Left ventricle myocardium inferior (tissue), 1 donor: Measurements from ENCODE around the gene OTUD6A. TPM values are rescaled to one million over a fixed set of nuclear protein-coding genes. Genes with fewer than 3 reads are reported as not detected.

Experiments used
- DNase-seq: peaks from one replicate; pipeline ENCODE4 v3.0.0-alpha.2; 2020
- H3K27ac ChIP-seq: fragments of 200-600 bp; replicated peaks from 2 replicates; pipeline ENCODE4 v1.8.0; 2021
- H3K27me3 ChIP-seq: fragments of 200-600 bp; 2 replicates; pipeline ENCODE4 v1.8.0; 2021; ENCODE audit warnings: low read depth
- H3K36me3 ChIP-seq: fragments of 200-600 bp; 2 replicates; pipeline ENCODE4 v1.8.0; 2021
- H3K4me1 ChIP-seq: fragments of 200-600 bp; 2 replicates; pipeline ENCODE4 v1.8.0; 2021
- H3K4me3 ChIP-seq: fragments of 200-600 bp; 2 replicates; pipeline ENCODE4 v1.8.0; 2021; ENCODE audit warnings: mild to moderate bottlenecking, moderate library complexity
- H3K9me3 ChIP-seq: fragments of 200-600 bp; replicated peaks from 2 replicates; pipeline ENCODE4 v1.8.0; 2021
- intact Hi-C: fragments of 100-400 bp; cut with micrococcal nuclease; formaldehyde crosslinking; loops from one replicate; pipeline ENCODE4 v1.11.0; 2022
- total RNA-seq: library from RNA; stranded (reverse); fragmentation: NEBNext Ultra II Directional; extraction: Animal tissue kit (Norgen Biotek cat#: 25700); gene quantifications from one replicate; pipeline ENCODE4 v1.2.1, GENCODE V29; 2021
- TF ChIP-seq, protein P1 (sequence below): fragments of 200-600 bp; IDR thresholded peaks from 2 replicates; pipeline ENCODE4 v1.8.0; 2021; ENCODE audit warnings: antibody characterized with exemption, mild to moderate bottlenecking, borderline replicate concordance
- donor health status: DM: no; HTN: yes; CAD: no; lungs with severe emphysema.

Gene OTUD6A
- total RNA-seq, 1 donor from 2014 or later = not detected

DNA sequence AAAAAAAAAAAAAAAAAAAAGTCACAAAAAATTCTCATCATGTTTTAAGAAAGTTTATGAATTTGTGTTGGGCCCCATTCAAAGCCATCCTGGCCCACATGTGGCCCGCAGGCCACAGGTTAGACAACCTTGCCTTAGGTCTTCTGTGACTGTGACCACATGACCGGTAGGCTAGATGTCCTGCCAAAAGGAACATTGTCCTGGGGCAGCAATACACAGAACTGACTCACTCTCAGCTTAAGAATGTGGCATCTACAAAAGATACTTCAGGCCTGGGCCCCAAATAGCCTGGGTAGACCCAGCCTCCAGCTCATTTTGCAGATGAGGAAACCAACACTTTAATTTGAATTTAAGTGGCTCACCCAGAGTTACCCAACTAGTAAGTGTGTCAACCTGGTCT, 22.5 kb upstream of the OTUD6A start:
- TF ChIP-seq, protein P1, sequence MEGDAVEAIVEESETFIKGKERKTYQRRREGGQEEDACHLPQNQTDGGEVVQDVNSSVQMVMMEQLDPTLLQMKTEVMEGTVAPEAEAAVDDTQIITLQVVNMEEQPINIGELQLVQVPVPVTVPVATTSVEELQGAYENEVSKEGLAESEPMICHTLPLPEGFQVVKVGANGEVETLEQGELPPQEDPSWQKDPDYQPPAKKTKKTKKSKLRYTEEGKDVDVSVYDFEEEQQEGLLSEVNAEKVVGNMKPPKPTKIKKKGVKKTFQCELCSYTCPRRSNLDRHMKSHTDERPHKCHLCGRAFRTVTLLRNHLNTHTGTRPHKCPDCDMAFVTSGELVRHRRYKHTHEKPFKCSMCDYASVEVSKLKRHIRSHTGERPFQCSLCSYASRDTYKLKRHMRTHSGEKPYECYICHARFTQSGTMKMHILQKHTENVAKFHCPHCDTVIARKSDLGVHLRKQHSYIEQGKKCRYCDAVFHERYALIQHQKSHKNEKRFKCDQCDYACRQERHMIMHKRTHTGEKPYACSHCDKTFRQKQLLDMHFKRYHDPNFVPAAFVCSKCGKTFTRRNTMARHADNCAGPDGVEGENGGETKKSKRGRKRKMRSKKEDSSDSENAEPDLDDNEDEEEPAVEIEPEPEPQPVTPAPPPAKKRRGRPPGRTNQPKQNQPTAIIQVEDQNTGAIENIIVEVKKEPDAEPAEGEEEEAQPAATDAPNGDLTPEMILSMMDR = no peak
- intact Hi-C loops = loop anchor here (10.0 kb wide), 1 partner anchor 55 kb away; no protein-coding TSS in a partner anchor
- H3K4me3 ChIP-seq = no peak overlapping the region
- no peaks in the 10 kb centered on the region for H3K27me3 ChIP-seq
- no peaks in the 10 kb centered on the region for H3K36me3 ChIP-seq
- no peak overlapping the region for H3K27ac ChIP-seq
- H3K4me1 ChIP-seq = no peaks in the 10 kb centered on the region
- DNase-seq = no peak
- H3K9me3 ChIP-seq = no peaks in the 10 kb centered on the region

DNA sequence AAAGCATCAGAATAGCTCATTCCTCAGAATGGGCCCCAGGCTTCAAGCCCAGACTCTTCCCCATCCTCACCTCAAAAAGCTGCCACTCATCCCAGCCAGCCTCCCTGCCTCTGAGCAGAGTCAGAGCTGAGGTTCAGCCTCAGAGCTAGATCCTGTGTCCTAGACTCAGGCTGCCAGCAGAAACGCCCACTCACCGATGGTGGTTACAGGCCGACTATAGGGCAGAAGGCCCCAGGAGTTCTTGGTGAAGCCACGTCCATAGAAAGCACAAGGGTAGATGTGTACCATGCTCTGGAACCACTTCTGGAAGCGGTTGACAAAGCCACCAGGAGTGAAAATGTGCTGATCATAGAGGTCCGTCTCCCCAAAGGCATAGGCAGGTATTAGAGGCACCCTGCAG, 20.3 kb upstream of the OTUD6A start:
- intact Hi-C loops = no loop called here
- H3K4me1 ChIP-seq = no peaks in the 10 kb centered on the region
- no peaks in the 10 kb centered on the region for H3K9me3 ChIP-seq
- H3K36me3 ChIP-seq = no peaks in the 10 kb centered on the region
- H3K27me3 ChIP-seq = no peaks in the 10 kb centered on the region
- DNase-seq = no peak
- TF ChIP-seq, protein P1 = no peak
- H3K4me3 ChIP-seq = no peak overlapping the region
- H3K27ac ChIP-seq = no peak overlapping the region

DNA sequence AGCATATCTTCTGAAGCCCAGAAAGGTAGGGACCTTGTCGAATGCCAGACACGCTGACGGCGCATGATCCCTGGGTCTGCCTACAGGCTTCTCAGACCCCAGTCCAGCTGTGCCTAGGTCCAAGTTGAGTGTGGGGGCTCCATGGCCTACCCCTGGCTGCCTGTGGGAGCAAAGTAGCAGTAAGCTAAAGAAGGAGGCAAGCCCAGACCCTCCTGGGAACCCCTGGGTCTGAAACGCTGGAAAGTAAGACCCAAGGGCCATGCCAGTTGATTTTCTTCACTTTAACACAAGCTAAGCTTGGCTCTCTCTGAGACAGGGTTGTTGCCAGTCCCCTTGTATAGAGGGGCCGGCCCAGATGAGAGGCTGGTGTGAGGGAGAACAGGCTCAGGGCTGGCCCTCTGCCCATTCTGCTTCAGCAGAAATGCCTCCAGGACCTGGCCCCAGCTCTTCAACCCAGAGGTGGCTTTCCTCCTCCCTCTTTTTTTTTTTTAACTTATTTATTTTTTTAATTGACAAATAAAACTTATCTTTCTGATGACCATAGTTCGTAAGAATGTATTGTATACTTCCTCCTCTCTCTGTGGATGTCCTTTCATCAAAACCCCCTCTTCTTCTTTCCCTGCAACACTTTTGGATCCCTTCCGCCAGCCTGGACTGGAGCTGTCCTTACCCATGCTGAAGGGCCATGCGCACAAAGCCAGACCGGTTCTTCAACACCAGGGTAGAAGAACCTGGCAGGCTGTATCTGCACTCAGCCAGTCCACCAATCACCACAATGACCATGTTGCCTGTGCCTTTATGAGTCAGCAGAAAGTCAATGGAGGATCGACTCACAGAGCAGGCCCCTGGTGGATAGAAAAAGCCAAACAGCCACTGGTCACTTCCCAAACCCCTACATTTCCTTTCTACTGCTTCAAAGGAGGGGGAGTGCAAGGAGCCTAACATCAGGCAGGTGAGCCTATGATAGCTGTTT, 19.6 kb upstream of the OTUD6A start:
- Histone ChIP-seq H3K9me3 (no peaks in the 10 kb centered on the region), H3K27ac (no peak overlapping the region), H3K36me3 (no peaks in the 10 kb centered on the region), H3K4me3 (no peak overlapping the region), H3K27me3 (no peaks in the 10 kb centered on the region), H3K4me1 (no peaks in the 10 kb centered on the region)
- no peak for DNase-seq
- TF ChIP-seq, protein P1 = no peak
- intact Hi-C loops = no loop called here

DNA sequence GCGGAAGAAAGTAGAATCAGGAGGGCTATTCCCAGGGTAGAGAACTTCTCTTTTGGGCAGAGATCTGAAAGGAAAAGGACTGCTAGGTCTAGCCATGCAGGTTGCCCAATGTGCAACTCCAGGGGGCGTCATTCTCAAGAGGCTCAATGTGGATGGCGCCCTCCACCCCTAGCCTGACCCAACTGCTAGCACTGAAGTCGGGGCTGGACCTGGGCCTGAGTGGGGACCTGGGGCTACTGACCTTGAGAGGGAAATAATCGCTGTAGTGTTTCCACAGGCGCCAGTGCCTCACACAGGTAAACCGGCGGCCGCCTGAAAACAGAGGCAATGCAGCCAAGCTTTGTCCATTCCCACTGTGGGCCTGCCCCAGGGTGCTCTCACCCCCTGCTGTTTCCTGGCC, 18.6 kb upstream of the OTUD6A start:
- H3K4me3 ChIP-seq = no peak overlapping the region
- H3K9me3 ChIP-seq = no peaks in the 10 kb centered on the region
- H3K4me1 ChIP-seq = no peaks in the 10 kb centered on the region
- H3K27me3 ChIP-seq = no peaks in the 10 kb centered on the region
- intact Hi-C loops = no loop called here
- TF ChIP-seq, protein P1 = no peak
- H3K27ac ChIP-seq = no peak overlapping the region
- no peak for DNase-seq
- no peaks in the 10 kb centered on the region for H3K36me3 ChIP-seq

DNA sequence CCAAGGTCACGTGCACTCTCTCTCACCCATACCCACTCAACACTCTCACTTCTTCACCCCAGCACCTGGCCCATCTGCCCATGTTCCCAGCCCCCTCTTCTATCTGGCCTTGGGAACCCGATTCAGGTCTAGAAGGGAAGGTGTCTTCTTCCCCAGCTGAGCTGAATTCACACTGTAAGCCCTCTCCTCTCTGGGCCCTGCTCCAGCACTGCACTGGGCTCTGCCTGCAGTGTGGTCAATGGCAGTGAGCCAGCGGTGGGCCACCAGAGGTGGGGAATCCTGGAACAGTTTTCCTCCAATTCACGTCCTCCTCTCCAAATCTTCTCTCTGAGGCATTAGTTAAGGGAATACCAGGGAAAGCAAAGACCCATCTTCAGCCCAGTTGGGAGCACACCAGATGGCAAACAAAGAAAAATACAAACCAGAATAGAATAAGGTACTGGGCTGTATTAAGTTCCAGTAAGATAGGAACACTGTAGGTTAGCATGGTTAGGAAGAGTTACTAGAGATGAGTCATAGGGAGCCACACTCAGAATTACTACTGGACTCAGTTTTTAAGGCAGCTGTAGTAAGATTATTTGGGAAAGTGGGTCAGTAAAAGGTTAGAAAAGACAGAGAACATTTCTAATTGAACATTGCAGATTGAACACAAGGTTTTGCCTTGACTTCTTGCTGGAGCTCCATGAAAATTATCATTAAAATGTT, 17.6 kb upstream of the OTUD6A start:
- no peak for DNase-seq
- Histone ChIP-seq H3K27ac (no peak overlapping the region), H3K27me3 (no peaks in the 10 kb centered on the region), H3K4me3 (no peak overlapping the region), H3K4me1 (no peaks in the 10 kb centered on the region), H3K36me3 (no peaks in the 10 kb centered on the region), H3K9me3 (no peaks in the 10 kb centered on the region)
- intact Hi-C loops = no loop called here
- TF ChIP-seq, protein P1 = no peak
